ENCODE data around the gene THRB.
"Not testable (repeated sequence)": the region's sequence is repeated elsewhere in the genome, so short reads cannot be mapped to it uniquely, and the experiment has no call there.

The THRB gene

DNA sequence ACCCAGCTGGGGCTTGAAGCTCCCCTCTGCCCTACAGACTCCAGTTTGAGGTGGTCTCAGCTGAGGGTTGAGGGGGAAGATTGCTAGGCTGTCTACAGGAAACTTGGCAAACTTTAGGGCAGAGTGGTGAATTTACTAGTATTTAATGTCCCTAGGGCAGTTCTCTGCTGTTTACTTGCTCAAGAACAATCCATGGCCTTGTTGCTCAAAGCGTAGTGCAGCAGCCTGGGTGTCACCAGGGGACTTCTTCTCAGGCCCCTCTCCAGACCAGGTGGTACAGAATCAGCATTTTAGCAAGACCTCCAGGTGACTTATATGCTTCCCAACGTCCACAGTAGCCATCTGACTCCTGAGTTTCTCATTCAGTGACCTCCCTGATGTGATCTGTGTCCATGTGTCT lies 360.7 kb downstream of the THRB start:
- DNase-seq: no peak

DNA sequence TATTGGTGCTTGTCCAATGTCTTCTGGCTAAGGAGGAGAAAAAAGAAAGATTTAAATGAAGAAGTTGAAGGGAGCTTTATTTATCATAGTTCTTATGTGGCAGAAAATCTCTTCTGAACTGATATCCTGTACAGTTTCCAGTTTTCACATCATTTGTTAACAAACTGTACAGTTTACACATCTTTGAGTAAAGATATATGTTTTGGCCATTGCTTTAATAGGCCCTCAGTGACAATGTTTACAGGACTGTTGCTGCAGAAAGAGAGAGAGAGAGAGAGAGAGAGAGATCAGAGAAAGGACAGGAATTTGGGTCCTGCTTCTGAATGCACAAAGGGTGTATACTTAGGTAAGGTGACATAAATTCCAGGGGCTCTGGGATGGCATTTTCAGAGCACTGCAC lies 361.2 kb downstream of the THRB start:
- no peak for DNase-seq

DNA sequence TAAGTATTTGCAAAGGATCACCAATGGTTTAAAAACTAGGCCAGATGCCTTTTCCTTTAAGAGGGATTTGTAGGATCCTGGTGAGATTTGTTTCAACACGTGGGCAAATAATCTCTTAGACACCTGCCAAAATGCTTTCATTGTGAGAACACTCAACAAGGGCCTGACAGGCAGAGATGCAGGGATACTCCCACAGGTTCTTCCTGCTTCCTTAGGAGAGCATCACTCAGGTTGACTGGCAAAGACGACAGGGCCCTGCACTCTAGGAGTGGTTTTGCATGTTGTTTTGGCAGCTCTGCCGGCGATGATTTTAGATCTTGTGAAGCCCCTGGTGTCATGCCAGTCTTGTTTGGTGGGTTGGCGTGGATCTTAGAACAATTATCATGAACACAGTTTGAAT lies 365.1 kb downstream of the THRB start:
- DNase-seq: no peak

- no peak for DNase-seq
These were observed 366.2 kb downstream of the THRB start for GRCh38 chr3:24128199-24129005.

DNA sequence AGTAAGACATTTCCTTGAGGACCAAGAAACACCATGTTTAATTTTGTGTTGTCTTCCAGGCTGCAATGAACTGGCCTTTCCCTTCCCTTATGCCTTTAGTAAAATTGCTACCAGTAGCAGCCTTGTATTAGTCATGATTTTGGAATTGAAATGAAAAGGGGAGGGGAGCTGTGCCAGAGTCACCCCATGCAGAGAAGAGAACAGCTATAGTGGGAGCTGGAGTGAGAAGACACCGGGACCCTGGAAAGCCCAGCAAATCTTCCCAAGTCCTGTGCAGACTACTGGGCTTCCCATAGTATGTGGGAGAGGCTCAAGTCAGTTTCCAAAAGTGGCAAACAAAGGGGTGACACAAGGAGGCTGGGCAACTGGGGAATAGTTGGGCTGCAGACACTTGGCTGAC lies 371.1 kb downstream of the THRB start:
- DNase-seq: no peak

DNA sequence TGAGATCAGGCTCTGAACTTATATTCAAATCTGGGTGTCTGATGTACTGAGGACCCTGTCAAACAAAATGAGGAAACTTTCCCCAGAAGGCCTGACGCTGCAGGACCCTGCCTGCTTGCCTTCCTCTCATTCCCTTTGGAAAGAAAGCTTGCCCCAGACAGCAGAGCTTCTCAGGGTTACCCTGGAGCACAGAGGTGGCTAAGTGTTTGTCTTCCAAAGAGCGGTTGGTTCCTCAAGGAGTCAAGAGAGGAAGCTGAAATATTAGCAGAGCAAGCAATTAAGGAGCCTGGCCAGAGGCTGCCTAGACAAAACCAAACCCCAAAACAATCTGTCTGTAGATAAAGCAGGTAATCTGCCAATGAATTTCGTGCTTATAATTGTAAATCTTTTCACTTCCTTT lies 374.2 kb downstream of the THRB start:
- DNase-seq: no peak

- DNase-seq: no peak
These were observed 375.3 kb downstream of the THRB start for GRCh38 chr3:24119321-24119751.

DNA sequence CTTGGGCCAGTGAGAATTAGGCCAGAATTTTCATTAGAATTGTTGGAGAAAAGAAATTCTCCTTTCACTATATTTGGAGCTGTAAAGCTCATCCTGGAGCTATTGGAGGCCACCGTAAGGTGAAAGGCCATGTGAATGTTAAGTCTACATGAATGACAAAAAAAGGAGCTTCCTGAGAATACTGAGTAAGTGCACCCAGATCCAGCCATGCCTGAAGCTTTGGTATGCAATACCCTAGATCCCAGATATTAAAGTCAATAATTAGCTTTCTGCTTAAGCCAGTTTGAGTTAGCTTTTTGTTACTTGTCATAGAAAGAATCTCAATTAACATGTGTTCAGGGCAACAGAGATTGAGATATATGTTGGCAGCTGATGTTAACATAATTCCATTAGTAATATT lies 377.1 kb downstream of the THRB start:
- no peak for DNase-seq

DNA sequence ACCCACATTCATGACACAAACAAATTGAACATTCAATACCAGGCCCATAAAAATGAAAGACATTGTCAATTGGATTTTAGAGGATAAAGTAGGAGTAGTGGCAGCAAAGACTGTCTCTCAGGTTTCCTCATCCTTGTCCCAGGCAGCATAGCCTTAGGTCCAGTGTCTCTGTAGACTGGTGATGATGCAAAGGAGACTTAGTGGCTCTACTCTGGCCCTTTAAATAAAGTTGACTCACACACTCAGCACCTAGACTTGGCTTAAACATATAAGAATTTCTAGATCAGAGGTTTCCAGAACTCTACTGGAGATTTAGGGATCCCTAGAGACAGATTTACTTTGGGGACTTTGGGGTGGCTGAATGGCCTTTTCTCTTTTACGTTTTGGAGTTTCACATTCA lies 382.9 kb downstream of the THRB start:
- DNase-seq: no peak

DNA sequence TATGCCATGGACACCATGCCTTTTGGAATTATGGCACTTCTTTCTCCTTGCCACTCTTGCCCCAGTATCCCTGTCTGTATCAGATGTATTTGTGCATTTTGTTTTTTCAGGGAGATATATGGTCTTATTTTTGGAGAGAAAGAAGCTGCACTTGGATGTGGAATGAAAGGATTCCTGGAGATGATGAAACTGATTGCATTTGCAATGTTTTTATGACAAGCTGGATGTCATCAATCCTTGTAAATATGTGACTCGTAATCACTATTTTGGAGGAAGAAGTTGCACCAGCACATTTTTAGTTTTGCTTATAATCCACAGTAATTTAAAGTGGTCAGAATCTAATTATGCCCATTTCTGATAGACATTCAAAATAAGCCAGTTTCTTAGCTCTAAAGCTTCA lies 384.6 kb downstream of the THRB start:
- no peak for DNase-seq

DNA sequence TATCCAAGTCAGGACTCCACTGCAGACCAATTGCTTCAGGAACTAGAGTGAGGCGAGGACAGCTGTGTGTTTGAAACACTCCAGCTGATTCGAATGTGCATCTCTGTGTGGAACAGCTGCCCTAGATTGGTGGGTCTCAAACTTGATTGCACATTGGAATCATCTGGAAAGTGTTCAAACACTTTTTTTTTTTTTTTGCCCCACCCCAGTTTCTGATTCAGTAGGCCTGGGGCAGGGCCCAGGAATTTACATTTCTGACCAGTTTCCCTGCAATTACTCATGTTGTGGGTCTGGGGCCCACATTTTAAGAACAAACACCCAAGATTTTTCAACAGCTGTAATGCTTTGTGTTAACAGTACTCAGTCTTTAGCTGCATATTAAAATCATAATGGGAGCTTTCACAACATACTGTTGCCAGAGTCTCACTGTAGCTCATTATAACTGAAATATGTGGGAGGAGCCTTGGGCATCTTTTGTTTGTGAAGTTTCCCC lies 392.9 kb downstream of the THRB start:
- DNase-seq: no peak

- DNase-seq: no peak
These were observed 393.8 kb downstream of the THRB start for GRCh38 chr3:24100696-24101402.

DNA sequence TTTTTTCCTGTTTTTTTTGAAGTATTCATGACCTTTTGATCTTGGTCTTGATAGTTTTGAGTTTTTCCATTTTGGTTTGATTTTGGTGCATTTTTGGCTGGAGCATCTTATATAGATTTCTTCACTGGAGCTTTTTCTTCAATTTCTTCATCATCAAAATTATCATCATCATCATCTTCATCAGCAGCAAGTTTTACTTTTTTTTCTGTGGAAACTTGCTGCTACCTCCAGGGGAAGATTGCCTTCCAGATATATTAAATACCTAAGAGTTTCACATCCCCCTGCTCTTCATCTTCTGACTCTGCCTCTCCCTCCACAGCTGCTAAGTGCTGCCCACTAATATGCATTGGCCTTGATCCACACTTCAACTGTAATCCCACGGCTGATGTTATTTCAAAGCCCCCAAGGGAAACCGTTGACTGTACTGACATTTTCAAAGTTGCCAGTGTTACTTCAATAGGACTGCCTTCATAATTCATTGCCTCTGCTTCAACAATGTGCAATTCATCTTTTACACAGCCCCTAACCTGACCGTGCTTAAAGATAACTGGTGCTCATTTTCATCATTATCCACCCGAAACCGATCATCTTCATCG lies 397.9 kb downstream of the THRB start:
- no peak for DNase-seq

DNA sequence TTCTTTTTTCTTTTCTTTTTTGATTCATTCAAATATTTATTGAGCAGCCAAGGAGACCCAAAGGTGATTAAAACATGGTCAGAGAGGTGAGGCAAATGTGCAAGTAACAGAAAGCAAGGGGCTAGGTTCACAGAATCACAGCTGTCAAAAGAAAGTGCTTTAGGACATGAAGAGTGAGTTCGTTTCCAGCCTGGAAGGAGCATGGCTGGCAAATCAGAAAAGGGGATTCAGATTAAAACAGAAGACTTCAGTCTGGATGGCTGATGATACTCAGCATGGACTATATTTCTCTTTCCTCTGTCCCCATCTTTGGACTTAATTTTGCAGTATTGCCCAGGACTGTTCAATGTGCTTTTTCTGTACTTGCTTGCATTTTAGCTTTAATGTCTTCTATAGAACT lies 398.4 kb downstream of the THRB start:
- DNase-seq: no peak

DNA sequence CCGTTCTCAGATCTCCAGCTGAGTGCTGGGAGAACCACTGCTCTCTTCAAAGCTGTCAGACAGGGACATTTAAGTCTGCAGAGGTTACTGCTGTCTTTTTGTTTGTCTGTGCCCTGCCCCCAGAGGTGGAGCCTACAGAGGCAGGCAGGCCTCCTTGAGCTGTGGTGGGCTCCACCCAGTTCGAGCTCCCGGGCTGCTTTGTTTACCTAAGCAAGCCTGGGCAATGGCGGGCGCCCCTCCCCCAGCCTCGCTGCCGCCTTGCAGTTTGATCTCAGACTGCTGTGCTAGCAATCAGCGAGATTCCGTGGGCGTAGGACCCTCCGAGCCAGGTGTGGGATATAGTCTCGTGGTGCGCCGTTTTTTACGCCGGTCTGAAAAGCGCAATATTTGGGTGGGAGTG lies 399.8 kb downstream of the THRB start:
- DNase-seq: not testable (repeated sequence)

- DNase-seq: no peak
These were observed 405.9 kb downstream of the THRB start for GRCh38 chr3:24088782-24089181.

DNA sequence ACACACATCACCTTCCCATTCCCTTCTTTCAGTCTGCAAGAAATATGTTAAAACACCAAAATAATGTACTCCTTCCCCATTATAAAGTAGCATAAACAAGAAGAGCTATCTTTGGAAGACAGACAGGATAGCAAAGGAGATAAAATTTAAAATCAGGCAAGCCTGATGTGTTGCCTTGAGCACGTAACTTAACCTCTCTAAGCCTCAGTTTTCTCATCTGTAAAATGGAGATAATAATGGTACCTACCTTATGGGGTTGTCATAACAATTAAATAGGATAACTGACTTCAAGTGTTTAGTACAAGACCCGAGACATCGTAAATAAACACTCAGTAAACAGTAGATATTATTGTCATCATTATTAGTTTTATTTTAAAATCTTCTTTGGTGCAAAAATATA lies 407.2 kb downstream of the THRB start:
- no peak for DNase-seq

DNA sequence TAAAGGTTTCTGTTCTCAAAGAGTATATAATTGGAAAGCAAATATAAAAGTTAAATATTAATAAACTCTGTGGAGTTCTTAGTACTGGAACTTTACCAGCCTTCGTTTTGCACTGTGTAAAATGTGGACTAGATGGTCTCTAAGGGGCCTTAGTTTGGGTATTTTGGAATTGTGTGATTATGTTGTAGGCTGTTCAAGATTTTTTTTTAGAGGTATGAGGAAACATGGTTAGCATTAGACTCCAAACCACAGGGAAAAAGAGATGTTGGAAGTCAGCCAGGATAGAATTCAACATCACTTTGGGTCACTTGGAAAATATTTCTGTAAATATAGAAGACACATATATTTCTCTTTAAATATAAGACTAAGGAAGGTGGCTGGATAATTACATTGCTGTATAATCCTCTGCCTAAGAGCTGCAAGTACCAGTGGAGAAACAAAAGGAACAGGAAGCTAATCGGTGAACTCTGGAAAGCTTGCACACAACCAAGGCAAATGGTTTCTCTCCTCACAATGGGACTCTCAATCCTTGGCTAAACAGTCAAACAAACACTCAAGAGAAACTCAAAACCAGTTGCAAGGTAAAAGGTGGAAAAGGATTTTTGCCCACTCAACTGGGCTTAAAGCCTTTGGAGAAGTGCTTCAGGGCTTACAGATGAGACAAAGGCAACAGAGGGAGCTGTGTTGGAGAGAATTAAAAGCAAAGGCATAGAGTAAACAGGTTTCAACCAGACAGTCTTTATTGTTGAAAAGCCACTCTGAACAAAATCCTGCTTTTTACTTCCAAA lies 407.8 kb downstream of the THRB start:
- DNase-seq: no peak

- DNase-seq: no peak
These were observed 408.4 kb downstream of the THRB start for GRCh38 chr3:24086206-24086605.

- no peak for DNase-seq
These were observed 422.5 kb downstream of the THRB start for GRCh38 chr3:24072193-24072592.

DNA sequence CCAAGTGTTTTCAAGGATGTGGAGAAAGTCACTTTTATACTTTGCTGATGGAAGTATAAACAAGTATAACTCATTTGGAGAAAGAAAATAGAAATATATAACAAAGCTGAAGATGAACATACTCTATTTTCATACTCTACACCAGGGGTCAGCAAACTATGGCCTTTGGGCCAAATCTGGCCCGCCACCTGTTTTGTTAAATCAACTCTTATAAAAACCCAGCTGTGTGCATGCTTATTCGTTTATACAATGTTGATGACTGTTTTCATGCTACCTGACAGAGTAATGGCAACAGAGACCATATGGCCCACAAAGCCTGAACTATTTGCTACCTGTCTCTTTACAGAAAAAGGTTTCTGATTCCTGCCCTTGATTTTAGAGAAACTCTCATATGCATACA lies 425.6 kb downstream of the THRB start:
- DNase-seq: no peak

GRCh38 chr3:24067483-24067882 lies 427.2 kb downstream of the THRB start:
- DNase-seq: no peak

Measured in stimulated activated CD4-positive, alpha-beta T cell treated with anti-CD3 and anti-CD28 coated beads, Interleukin-4, amount 100 ng/mL, for 1 hour (primary cell).